Measurements from ENCODE around the gene XCR1.
"Not testable (repeated sequence)": the region's sequence is repeated elsewhere in the genome, so short reads cannot be mapped to it uniquely, and the experiment has no call there.

The XCR1 gene

DNA sequence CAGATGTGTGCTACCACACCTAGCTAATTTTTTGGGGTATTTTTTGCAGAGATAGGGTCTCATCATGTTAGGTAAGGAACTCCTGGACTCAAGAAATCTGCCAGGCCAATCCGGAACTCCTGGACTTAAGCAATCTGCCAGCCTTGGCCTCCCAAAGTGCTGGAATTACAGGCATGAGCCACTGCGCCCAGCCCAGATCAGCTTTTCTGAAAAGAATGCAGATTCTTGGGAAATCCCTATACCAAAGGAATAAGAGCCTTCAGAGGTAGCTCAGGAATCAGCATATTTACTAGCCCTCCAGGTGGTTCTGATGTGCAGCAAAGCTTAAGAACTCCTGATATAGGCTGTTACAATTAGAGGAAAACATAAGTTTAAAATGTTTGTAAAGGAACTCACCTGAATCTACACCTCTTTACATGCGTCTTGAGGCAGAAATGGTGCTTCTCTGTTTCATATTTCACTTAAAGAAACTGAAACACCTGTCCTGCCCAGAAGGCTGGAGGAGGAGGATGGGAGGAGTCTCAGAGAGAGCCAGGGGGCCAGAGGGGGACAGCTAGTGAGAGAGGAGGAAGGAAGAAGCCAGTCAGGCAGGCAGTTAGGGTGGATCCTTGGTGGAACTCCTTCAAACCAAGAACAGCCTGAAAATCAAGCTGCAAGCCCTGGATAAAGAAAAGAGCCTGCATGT lies at the start of gene XCR1:
Gene XCR1 (minus strand): TSS at position 463 of the 685 bp plus-strand sequence. CDS start 5,536 bp downstream, outside the sequence.
- DNase-seq (ENCODE audit: low spot score) = no peak

DNA sequence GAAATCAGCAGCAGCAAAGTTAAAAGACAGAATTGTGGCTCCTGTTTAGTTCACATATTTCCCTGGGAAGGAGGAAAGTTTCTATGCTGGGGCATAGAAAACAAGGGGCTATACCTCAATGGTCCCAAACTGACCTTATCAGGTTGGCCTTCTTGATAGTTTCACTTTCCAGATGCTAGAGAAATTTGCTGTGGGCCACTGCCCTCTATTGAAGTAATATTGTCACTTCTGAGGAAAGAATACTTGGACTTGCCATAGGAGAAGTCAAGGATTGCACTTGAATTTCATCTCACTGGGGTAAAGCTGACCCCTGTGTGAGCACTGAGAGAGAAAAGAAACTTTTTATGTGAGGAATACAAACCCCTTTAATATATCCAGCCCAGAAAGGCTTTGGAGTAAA lies 49.3 kb upstream of the XCR1 start:
- no peak for DNase-seq (ENCODE audit: low spot score)

DNA sequence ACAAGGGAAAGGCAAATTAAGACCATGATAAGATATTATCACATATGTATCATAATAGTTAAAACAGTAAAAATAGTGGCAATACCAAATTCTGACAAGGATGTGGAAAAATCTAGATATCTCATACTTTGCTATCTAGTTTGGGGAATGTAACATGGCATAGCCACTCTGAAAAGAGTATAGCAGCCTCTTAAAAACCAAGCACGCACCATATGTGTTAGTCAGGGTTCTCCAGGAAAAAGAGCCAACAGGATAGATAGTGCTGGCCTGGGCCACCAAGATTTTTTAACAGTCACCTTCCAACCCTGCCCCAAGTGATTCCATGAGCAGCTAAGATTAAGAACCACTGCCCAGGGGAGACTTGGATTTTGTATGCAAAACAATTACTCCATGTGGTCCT lies 48.5 kb upstream of the XCR1 start:
- no peak for DNase-seq (ENCODE audit: low spot score)

DNA sequence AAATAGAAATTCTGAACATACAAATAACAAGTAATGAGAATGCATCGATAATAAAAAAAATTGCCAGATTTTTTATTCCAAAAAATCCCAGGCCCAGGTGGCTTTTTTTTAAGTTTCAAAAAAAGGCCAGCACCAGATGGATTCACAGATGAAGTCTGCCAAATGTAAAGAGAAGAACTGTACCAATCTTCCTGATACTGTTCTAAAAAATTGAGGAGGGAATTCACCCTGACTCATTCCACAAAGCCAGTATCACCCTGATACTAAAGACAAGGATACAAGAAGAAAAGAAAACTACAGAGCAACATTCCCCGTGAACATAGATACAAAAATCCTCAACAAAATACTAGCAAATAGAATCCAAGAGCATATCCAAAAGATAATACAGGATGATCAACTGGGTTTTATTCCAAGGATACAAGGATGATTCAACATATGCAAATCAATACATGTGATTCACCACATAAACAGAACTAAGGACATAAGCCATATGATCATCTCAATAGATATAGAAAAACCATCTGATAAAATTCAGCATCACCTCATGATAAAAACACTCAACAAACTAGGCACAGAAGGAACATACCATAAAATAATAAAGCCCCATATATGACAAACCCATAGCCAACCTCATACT lies 44.1 kb upstream of the XCR1 start:
- no peak for DNase-seq (ENCODE audit: low spot score)

DNA sequence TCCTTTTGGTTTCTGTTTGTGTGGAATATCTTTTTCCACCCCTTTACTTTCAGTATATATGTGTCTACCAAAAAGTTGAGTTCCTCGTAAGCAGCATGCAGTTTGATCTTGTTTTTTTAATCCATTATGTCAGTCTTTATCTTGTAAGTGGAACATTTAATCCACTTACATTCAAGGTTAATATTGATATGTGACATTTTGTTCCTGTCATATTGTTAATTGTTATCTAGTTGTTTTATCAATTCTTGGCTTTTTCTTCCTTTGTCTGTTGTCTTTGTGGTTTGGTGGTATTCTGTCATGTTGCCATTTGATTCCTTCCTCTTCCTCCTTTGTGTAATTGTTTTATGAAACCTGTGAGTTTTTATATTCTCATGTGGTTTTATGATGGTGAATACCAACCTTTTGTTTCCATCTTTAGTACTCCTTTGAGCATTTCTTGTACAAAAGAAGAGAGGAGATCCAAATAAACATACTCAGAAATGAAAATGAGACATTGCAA lies 43.4 kb upstream of the XCR1 start:
- DNase-seq (ENCODE audit: low spot score) = no peak

- DNase-seq (ENCODE audit: low spot score) = no peak
Measured at GRCh38 chr3:46068501-46068900, 41.2 kb upstream of the XCR1 start.

DNA sequence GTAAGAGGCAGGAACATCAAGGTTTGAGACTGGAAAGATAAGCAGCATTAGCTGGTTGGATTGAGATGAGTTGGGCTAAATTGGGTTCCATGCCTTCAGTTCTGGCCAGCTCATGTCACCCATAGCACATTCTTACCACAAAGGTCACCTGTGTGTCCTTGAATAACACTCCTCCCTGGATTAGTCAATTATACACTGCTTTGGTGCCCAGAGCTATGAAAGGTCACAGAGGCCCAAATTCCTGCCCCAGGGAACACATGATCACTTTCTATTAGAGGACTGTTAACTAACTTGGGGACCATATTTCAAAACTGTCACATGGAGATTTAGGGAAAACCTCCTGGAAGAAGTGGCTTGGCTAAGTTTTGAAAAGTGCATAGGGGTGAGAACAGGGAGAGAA lies 40.1 kb upstream of the XCR1 start:
- DNase-seq (ENCODE audit: low spot score) = no peak

- no peak for DNase-seq (ENCODE audit: low spot score)
Measured at GRCh38 chr3:46065750-46066256, 38.5 kb upstream of the XCR1 start.

GRCh38 chr3:46065294-46065705 lies 38.0 kb upstream of the XCR1 start:
- DNase-seq (ENCODE audit: low spot score) = no peak

GRCh38 chr3:46062679-46063078 lies 35.4 kb upstream of the XCR1 start:
- DNase-seq (ENCODE audit: low spot score) = no peak

DNA sequence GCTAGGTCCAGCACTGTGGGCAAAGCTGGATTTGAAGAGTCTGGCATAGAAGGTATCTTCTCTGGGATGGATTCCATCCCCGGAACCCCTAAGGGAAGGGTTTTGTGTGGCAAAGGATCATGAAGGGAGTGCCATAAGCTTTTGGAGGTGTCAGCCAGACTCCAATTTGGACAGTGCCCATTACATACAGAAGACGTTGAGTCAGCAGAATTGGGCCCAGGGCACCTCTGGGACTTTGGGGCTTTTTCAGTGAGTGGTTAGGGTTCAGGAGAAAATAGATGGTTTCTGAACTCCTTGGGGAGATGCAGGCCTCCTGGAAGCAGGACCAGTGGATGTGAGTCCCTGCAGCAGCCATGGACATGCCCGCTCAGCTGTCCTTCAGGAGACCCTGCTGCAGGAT lies 34.6 kb upstream of the XCR1 start:
- DNase-seq (ENCODE audit: low spot score) = no peak

DNA sequence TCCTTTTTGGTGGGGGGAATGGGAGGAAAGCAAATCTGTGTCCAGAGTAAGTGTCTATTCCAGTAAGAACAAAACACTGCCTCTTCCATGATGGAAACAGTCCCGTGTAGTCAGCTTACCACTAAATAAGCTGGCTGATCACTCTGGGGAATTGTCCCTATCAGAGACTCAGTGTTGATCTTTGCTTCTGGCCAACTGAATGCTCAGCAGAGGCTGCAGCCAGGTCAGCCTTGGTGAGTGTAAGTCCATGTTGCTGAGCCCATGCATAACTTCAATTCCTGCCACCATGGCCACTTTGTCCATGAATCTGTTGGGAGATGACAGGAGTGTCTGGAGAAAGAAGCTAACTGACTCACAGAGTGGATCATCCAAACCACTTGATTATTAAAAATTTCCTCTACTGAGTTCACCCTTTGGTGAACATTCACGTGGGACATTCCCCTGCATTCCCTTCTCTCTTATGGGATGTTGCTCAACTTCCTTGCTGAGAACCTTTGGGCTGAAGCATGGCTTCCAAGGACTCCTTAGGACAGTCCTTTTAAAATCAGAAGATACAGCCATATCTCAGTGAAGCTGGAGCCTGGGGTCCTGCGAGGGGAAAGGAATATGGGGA lies 33.9 kb upstream of the XCR1 start:
- no peak for DNase-seq (ENCODE audit: low spot score)

DNA sequence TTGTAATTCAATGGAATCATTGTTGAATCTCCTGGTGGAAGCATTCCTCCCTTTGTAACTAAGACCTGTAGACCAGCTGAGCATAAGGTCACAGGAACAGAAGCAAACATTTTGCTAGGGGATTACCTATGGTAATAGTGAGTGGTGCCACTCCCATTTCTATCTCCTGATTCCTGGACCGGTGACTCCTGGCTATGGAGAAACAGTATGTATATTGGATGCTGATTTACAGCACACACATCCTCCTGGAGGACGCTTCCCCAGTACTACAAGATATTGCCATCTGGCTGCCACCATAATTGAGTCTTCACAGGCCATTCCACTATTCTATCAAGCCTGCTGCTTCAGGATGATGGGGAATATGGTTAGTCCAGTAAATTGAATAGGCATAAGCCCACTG lies 33.3 kb upstream of the XCR1 start:
- no peak for DNase-seq (ENCODE audit: low spot score)

DNA sequence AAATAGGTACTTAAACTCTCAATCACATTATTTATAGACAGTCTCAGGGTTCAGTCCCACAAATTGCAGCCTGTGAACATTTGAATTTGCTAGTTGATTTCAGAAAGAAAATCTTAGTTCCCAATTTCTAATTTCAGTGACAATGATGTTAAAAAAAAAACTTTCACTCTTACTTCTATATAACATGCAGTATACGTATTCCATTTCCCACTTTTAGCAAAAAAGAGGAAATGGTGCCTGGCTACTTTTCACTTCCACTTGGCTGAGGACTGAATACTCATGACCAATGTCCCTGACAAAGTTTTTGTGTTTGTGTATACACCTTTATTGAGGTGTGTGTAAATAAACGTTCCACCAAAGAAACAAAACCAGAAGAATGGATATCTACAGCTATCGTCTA lies 32.1 kb upstream of the XCR1 start:
- peak; percentile 28 for DNase-seq (ENCODE audit: low spot score)

- no peak for DNase-seq (ENCODE audit: low spot score)
Measured at GRCh38 chr3:46058981-46059380, 31.7 kb upstream of the XCR1 start.

DNA sequence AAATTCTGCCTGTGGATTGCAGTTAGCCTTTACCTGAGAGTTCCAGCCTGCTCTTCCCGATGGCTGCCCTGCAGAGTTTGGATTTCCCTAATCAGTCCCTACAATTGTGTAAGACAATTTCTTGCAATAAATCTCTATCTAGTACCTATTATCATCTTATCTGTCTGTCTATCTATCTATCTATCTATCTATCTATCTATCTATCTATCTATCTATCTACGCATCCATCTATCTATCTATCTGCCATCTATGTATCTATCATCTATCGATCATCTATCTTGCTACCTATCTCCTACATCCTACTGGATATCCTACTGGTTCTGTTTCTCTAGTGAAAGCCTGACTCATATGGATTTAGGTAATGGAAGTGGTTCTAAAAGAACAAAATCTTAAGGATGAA lies 30.4 kb upstream of the XCR1 start:
- DNase-seq (ENCODE audit: low spot score) = no peak

GRCh38 chr3:46056686-46057085 lies 29.4 kb upstream of the XCR1 start:
- DNase-seq (ENCODE audit: low spot score) = no peak

DNA sequence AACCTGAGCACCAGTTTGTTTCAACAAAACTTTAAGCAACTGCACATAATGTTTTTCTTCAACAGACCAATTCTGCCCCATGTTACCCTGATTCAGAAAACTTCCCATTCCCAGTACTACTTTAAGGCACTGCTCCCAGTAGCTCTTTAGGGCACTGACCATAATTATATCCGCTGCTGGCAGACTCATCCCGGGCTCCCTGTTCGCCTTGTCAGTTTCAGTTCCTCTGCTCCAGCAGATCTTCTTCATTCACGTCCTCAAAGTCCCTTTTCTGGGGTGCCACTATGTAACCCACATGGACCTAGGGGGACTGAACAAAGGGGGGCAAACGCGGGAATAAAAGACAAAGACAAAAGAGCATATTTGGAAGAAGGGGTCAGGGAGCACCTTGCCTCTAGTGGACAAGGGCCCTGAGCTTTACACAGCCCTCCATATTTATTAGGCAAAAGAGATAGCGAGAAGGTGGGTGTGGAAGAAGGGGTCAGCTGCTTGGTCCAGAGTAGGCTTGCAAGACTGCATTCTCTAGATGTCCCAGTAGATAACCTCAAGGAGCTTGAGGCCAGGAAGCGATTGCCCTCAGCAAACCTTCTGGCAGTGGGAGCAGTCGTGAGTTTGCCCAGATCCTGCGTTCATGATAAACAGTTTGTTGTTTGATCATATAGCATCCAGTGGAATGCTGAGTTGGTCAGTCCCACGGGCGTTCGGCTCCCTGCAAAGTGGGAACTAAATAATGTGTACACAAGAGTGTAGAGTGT lies 26.7 kb upstream of the XCR1 start:
- DNase-seq (ENCODE audit: low spot score) = peak; percentile 25

DNA sequence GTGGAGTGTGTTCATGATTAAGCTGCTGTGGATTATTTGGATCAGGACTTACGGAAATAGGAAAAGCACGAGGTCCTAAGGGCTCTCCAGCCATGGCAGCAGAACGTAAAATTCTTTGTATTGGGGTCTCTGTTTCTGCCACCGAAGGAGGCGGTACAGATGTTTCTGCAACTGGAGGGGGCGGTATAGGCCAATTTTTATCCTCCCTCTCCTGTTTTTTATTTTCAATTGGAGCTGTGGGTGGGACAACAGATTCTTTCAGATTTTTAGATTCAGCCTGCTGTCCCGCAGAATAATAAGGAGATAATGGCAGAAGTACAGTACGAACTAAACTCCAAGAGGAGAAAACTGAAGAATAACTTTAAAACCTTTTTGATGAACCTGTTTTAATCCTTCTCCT lies 26.0 kb upstream of the XCR1 start:
- not testable (repeated sequence) for DNase-seq (ENCODE audit: low spot score)

DNA sequence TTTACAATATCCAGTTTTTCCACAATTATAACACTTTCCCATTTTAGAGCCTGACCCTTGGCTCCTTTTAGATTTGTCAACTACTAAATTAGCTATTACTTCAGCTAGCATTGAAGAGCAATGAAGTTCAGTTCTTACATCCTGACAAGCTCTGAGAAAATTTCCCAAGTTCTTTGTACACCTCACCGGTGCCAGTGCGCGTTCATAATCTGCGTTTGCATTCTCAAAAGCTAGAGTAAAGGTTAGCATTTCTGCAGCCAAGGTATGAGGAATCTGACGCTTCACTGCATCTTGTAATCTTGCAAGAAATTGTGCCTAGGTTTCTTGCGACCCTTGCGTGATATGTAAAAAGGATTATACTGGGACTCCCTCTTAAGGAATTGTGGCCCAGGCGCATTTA lies 25.2 kb upstream of the XCR1 start:
- DNase-seq (ENCODE audit: low spot score) = no peak

DNA sequence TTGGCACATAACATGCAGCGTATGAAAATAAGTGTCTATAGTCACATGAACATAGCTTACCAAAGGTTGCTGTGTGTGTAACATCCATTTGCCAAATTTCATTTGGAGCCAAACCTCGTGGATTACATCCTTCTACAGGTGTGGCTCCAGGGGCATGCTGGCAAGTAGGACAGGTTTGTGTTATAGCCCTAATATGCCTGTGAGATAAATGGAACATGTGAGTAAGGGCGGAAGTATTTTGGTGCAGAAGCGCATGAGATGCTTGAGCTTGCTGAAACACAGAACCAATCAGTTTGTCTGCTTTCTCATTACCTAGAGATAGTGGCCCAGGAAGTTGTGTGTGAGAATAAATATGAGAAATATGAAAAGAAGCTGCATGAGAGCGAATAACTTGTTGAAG lies 21.8 kb upstream of the XCR1 start:
- no peak for DNase-seq (ENCODE audit: low spot score)

- DNase-seq (ENCODE audit: low spot score) = not testable (repeated sequence)
Measured at GRCh38 chr3:46046231-46046630, 18.9 kb upstream of the XCR1 start.
